Measurements from ENCODE around the gene BBX. TPM values are rescaled to one million over a fixed set of nuclear protein-coding genes. Genes with fewer than 3 reads are reported as not detected.

BBX gene
- total RNA-seq, 1 donor from 2014 or later = 62.3 TPM

- Histone ChIP-seq H3K9me3 (no peaks in the 10 kb centered on the region), H3K4me1 (no peaks in the 10 kb centered on the region), H3K36me3 (peaks cover 22% of the 10 kb centered on the region), H3K27me3 (no peaks in the 10 kb centered on the region), H3K4me3 (no peak overlapping the region), H3K27ac (no peak overlapping the region)
- DNase-seq (no peak), ATAC-seq (no peak)
- intact Hi-C loops (cut with DNase I) = no loop called here
- TF ChIP-seq, protein P1, sequence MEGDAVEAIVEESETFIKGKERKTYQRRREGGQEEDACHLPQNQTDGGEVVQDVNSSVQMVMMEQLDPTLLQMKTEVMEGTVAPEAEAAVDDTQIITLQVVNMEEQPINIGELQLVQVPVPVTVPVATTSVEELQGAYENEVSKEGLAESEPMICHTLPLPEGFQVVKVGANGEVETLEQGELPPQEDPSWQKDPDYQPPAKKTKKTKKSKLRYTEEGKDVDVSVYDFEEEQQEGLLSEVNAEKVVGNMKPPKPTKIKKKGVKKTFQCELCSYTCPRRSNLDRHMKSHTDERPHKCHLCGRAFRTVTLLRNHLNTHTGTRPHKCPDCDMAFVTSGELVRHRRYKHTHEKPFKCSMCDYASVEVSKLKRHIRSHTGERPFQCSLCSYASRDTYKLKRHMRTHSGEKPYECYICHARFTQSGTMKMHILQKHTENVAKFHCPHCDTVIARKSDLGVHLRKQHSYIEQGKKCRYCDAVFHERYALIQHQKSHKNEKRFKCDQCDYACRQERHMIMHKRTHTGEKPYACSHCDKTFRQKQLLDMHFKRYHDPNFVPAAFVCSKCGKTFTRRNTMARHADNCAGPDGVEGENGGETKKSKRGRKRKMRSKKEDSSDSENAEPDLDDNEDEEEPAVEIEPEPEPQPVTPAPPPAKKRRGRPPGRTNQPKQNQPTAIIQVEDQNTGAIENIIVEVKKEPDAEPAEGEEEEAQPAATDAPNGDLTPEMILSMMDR (IDR thresholded peaks at IDR 0.05) = no peak
Measured at GRCh38 chr3:107781253-107781652, 258.5 kb downstream of the BBX start.

- Histone ChIP-seq H3K27me3 (no peaks in the 10 kb centered on the region), H3K4me1 (no peaks in the 10 kb centered on the region), H3K36me3 (peaks cover 22% of the 10 kb centered on the region), H3K9me3 (no peaks in the 10 kb centered on the region), H3K4me3 (no peak overlapping the region), H3K27ac (no peak overlapping the region)
- DNase-seq (no peak), ATAC-seq (no peak)
- intact Hi-C loops (cut with DNase I) = no loop called here
- TF ChIP-seq, protein P1 (IDR thresholded peaks at IDR 0.05) = no peak
Measured at GRCh38 chr3:107782054-107782453, 259.3 kb downstream of the BBX start.

DNA sequence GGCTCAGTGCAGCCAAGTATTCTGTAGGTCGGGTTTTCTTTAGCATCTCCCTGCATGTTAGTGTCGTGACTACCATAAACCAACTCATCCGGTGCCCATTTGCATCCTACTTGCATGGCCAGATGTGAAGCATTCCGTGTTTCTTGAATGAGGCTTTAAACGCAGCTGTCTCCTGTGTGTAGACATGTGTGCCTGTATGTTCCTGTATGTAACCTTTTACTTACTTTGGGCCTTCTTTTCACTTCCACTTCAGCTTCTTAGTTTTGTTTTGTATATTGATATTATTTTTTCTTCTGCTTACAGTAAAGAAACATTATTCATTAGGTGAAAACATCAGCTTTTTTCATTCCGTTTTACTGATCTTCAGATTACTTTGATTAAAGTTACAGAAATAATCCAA, 267.9 kb downstream of the BBX start:
- H3K9me3 ChIP-seq = no peaks in the 10 kb centered on the region
- TF ChIP-seq, protein P1 (IDR thresholded peaks at IDR 0.05) = no peak
- ATAC-seq (no peak), DNase-seq (no peak)
- no peak overlapping the region for H3K4me3 ChIP-seq
- intact Hi-C loops (cut with DNase I) = no loop called here
- no peaks in the 10 kb centered on the region for H3K27me3 ChIP-seq
- H3K36me3 ChIP-seq = peaks cover 29% of the 10 kb centered on the region
- H3K4me1 ChIP-seq = no peaks in the 10 kb centered on the region
- no peak overlapping the region for H3K27ac ChIP-seq

GRCh38 chr3:107791027-107791426, 268.3 kb downstream of the BBX start:
- H3K36me3 ChIP-seq = peaks cover 29% of the 10 kb centered on the region
- TF ChIP-seq, protein P1 (IDR thresholded peaks at IDR 0.05) = no peak
- no peak overlapping the region for H3K4me3 ChIP-seq
- DNase-seq = no peak
- intact Hi-C loops (cut with DNase I) = no loop called here
- peaks cover 4% of the 10 kb centered on the region for H3K4me1 ChIP-seq
- H3K9me3 ChIP-seq = no peaks in the 10 kb centered on the region
- no peaks in the 10 kb centered on the region for H3K27me3 ChIP-seq
- no peak overlapping the region for H3K27ac ChIP-seq
- ATAC-seq = no peak

- DNase-seq (no peak), ATAC-seq (no peak)
- TF ChIP-seq, protein P1 (IDR thresholded peaks at IDR 0.05) = no peak
- no peaks in the 10 kb centered on the region for H3K27me3 ChIP-seq
- peaks cover 29% of the 10 kb centered on the region for H3K36me3 ChIP-seq
- no peak overlapping the region for H3K27ac ChIP-seq
- intact Hi-C loops (cut with DNase I) = no loop called here
- no peaks in the 10 kb centered on the region for H3K9me3 ChIP-seq
- peaks cover 8% of the 10 kb centered on the region for H3K4me1 ChIP-seq
- H3K4me3 ChIP-seq = no peak overlapping the region
Measured at GRCh38 chr3:107791450-107791849, 268.7 kb downstream of the BBX start.
